Epithelial cell of prostate (primary cell): ENCODE measurements around the gene KCNG2.

Experiments used
- DNase-seq: peaks from one replicate; pipeline ENCODE4 v3.0.0-alpha.2; 2011; ENCODE audit warnings: low read depth, low spot score
- H3K27ac ChIP-seq: fragments of 450-650 bp; 2 replicates; pipeline ENCODE4 v1.5.1; 2017; ENCODE audit warnings: mild to moderate bottlenecking

Gene KCNG2

GRCh38 chr18:79766308-79766707, 31.4 kb upstream of the KCNG2 start:
- DNase-seq: no peak
- H3K27ac ChIP-seq: no peak overlapping the region

DNA sequence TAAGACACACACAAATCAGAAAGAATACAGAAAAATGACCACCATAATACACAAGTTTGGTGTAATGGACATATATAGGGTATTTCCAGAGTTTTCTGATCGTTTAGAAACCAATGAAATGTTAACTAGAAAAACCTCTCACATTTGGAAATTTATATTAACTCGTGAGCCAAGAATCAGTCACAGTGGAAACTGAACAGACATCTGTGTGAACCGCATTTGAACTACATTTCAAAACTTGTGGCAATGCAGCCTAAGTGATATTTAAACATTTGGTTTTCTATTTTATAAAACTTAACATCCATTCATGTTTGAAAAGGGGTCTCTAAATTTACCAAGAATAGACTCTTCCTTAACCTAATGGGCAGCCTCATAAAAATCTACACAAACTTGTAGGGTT, 29.0 kb upstream of the KCNG2 start:
- H3K27ac ChIP-seq: no peak overlapping the region
- DNase-seq: no peak

- no peak for DNase-seq
- no peak overlapping the region for H3K27ac ChIP-seq
These were observed 27.8 kb upstream of the KCNG2 start for GRCh38 chr18:79769698-79770500.

- DNase-seq: no peak
- H3K27ac ChIP-seq: no peak overlapping the region
These were observed 27.3 kb upstream of the KCNG2 start for GRCh38 chr18:79770501-79770815.

GRCh38 chr18:79770826-79771225, 26.9 kb upstream of the KCNG2 start:
- DNase-seq: no peak
- no peak overlapping the region for H3K27ac ChIP-seq

GRCh38 chr18:79771446-79772107, 26.2 kb upstream of the KCNG2 start:
- no peak overlapping the region for H3K27ac ChIP-seq
- DNase-seq: no peak

- H3K27ac ChIP-seq: no peak overlapping the region
- no peak for DNase-seq
These were observed 25.5 kb upstream of the KCNG2 start for GRCh38 chr18:79772108-79772864.

DNA sequence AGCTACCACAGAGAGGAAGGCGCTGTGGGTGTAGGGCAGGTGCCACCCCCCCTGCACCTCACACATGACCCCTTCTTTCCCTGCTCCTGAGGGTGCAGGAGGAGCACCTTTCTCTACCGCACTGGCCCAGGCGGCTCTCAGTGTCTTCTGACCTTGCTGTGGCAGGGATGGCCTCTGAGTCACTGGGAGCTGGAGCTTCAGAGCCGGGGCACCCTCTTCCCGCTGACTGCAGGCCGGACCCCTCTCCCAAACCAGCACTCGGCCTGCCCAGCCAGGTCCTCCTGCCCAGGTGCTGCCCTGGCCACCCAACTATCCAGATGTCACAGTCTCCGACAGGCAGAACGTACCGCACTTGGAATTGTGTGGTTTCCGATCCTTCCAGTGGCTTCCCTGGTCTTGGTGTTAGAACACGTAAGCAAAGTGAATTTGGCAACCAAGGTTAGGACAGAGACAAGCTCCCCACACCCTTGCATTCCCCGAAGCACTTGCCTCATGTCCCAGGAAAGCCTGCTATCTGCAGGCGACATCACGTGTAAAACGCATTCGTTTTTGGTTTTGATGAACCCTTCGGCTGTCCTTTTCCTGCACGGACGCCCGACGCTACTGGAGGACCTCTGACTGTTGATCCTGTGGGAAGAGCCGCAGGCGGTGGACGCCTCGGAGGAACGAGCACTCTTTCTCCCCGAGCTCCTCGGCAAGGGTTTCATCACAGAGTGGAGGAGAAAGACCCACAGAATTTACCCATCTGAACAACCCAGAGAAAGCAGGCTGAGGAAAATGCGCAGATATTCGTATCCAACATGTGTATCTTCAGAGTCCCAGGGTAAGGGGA, 24.7 kb upstream of the KCNG2 start:
- no peak for DNase-seq

DNA sequence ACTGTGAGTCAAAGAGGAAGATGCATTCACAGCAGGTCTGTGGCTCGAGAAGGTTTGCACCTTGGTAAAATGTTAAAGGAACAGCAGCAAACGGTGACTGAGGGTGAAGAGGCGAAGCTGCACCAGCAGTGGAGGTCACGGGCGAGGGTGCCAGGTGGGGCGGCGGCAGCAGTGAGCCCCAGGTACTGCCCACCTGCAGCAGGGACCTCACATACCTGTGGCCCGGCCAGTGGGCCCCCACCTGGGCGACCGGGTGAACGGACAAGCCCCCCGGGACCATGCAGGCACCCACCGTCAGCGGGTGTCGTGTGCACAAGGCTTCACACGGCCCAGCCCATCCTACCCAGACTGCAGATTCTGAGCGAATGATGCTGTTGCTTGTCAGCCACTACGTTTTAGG, 23.6 kb upstream of the KCNG2 start:
- H3K27ac ChIP-seq: no peak overlapping the region
- no peak for DNase-seq

More for the DNA sequence above, 24.7 kb upstream of the KCNG2 start:
- H3K27ac ChIP-seq: no peak overlapping the region

- no peak overlapping the region for H3K27ac ChIP-seq
- no peak for DNase-seq
These were observed 22.1 kb upstream of the KCNG2 start for GRCh38 chr18:79775441-79776221.

DNA sequence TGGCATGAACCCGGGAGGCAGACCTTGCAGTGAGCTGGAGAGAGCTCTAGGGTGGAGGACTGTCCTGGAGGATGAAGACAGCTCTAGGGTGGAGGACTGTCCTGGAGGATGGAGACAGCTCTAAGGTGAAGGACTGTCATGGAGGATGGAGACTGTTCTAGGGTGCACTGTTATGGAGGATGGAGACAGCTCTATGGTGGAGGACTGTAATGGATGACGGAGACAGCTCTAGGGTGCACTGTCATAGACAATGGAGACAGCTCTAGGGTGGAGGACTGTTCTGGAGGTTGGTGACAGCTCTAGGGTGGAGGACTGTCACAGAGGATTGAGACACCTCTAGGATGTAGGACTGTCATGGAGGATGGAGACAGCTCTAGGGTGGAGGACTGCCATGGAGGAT, 21.1 kb upstream of the KCNG2 start:
- H3K27ac ChIP-seq: no peak overlapping the region
- no peak for DNase-seq

GRCh38 chr18:79778291-79778791, 19.4 kb upstream of the KCNG2 start:
- no peak overlapping the region for H3K27ac ChIP-seq
- no peak for DNase-seq

DNA sequence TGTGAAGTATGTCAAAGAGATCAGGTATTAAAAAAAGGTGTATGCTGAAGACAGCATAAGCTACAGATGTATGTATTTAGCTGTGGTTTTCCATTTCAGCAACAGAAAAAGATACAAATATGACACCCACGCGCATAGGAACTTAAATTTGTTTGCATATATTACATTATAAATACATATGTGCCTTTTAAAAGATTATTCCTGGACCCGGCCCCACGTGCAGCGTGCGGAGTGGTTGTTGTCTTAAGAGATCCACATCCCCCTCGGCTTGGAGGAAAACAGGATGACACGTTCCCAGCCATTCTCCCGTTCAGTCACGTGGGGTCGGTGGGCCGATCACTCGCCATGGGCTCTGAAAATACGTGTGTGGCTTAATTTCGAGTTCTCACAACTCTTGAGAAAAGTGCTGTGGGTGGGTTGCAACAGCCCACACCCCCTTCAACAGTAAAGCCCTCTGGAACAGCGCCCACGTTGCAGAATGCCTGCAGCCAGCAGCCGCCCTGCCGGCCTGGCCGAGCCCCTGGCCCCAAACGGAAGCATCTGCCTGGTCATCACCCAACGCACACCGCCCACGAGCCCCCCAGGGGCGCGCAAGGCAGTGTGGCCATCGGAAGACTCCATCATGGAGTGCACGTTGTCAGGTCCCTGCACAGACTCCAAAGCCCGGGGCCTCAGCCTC, 18.6 kb upstream of the KCNG2 start:
- H3K27ac ChIP-seq: no peak overlapping the region
- DNase-seq: no peak

GRCh38 chr18:79779700-79780190, 18.0 kb upstream of the KCNG2 start:
- H3K27ac ChIP-seq: no peak overlapping the region
- DNase-seq: no peak

GRCh38 chr18:79780547-79780946, 17.2 kb upstream of the KCNG2 start:
- DNase-seq: no peak
- H3K27ac ChIP-seq: no peak overlapping the region

DNA sequence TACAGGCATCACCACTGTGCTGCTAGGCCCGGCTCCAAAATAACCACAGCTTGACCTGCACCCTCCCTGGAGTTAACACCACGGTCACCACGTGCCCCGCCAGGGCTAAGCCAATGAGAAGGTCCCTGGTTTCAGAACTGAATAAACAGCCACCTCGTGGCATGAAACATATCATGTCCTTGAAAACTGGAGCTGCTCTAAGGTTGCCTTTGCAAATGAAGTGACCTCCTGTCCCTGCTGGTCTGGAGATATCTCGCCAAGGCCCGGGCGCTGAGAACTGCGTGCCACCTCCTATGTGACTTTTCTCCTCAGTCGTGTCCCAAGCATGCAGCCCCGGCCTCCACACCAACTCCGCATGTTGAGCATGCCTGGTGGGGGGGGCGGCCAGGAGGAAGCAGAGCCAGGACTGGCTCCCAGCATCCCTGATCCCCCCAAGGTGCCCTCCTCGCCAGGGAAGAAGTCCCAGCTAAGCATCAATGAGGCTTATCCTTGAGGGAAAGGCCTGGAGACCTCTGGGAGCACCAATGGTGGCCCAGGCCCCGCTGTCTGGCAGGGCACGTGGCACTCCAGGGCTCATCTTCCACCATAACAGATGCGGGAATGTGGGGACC, 16.3 kb upstream of the KCNG2 start:
- H3K27ac ChIP-seq: no peak overlapping the region
- DNase-seq: no peak

DNA sequence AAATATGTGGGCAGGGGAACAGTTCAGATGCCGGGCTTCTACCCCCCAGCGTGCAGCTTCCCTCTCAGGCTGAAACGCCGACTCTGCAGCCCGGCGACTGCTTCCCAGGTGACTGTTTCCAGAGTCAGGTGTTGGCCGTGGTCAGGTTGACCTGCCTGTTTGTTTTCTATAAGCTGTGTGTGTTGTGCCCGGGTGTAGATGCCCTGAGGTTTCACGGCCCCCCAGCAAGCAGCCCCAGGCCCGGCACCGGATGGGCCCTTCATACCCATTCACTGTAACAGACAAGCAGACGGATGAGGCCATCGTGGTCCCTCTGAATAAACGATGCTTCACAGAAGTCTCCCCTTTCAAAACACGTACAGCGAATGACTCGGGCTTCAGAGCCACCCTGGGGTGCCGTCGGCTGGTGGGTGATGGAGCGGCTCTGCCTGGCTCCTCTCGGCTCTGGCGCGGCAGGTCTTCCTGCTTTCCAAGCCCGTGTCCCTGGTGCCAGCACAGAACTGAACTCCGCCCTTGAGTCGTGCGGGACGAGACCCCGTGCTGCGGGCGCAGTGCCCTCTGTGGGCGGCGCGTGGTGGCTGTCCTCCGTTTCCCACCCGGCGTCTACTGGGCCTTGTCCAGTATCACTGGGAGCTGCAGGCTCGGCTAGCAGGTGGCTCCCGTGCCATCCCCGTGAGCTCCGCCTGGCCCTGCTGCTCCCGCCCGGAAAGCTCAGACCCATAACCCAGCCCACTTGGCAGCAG, 15.0 kb upstream of the KCNG2 start:
- no peak overlapping the region for H3K27ac ChIP-seq
- DNase-seq: no peak
